Tibial nerve (tissue), 3 donors: Measurements from ENCODE around the gene RAP1A.

Experiments
- EP300 ChIP-seq, 2 donors: sonication (generic); formaldehyde crosslinking; IDR thresholded peaks; one replicate each; pipeline ENCODE4 v1.6.1; 2017; ENCODE audit warnings: antibody characterized with exemption in 2 of 2, mild to moderate bottlenecking in 1 of 2
- POLR2A ChIP-seq, 2 donors: fragments of 450-650 bp; IDR thresholded peaks; one replicate each; pipeline ENCODE4 v1.6.1; 2017; ENCODE audit warnings: antibody characterized with exemption in 2 of 2, mild to moderate bottlenecking in 2 of 2, moderate library complexity in 2 of 2

DNA sequence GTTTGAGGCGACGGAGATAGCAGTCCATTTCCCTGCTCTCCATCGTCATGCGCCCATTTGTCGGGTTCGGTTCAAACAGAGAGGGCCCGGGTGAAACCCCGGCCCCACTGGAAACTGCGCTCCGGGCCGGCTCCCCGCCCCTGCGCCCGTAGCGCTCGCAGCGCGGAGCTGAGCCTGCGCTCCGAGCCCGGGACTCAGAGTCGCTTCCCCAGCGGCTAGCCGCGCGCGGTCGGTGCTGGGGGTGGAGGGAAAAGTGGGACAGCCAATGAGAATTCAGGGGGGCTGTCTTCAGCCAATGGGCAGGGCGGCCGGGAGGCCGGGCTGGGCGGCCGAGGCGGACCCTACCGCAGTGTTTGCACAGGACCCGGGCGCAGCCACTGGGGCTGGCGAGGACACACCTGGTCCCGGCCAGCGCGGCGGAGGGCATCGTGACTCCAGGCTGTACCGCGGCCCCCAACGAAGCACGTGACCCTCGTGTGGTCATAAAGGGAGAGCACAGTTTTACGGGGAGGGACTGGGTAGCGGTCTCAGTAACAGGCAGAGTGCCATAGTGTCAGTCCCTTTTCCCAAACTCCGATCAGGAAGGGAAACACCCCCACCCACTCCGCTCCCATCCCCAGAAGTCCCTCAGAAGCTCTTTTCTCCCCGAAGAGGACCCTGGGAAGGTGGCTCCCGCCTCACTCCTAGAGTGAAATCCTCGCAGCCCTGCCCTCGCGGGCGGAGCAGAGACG is 119.8 kb downstream of the RAP1A start, which contains the start of gene INKA2:
- TF ChIP-seq EP300 (IDR thresholded peaks at IDR 0.05), result peak; percentile 14 to 86
- TF ChIP-seq POLR2A (IDR thresholded peaks at IDR 0.05), result peak; percentile 76 to 78
